HG03575 (cell line): ENCODE results near the gene RFX1.
"Not testable (repeated sequence)": the region's sequence is repeated elsewhere in the genome, so short reads cannot be mapped to it uniquely, and the experiment has no call there.

ENCODE experiments used
- ATAC-seq: cut with Tn5 transposase; IDR thresholded peaks from one replicate; pipeline ENCODE4 v1.9.1; 2021; ENCODE audit not compliant: unreplicated experiment, insufficient number of reproducible peaks, low FRiP score; ENCODE audit errors: extremely low read depth

RFX1 gene

DNA sequence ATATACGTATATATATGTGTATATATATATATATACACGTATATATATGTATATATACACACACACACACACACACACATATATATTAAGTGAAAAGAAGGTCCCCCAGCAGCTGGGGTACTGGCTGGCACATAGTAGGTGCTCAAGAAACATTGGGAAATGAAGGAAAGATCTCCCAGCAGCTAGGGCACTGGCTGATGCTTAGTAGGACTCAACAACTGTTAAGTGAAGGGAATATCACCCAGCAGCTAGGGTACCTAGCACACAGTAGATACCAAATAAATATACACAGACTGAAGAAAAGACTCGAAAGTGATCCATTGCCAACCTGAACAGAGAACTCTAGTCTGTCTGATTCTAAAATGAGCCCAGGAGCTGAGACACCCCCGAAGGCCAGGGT lies 80.1 kb downstream of the RFX1 start:
- ATAC-seq: no peak

GRCh38 chr19:13923194-13923987 lies 82.7 kb downstream of the RFX1 start:
- ATAC-seq: no peak

DNA sequence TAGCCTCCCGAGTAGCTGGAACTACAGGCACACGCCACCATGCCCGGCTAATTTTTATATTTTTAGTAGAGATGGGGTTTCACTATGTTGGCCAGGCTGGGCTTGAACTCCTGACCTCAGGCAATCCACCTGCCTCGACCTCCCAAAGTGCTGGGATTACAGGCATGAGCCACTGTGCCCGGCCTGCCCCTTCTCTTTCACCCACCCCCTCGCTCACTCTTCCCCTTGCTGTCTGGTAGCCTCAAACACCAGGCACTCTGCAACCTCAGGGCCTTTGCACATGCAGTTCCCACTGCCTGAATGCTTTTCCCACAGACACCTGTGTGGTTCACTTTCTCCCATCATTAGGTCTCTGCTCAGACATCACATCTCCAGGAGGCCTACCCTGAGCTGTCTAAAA lies 84.0 kb downstream of the RFX1 start:
- ATAC-seq: not testable (repeated sequence)

DNA sequence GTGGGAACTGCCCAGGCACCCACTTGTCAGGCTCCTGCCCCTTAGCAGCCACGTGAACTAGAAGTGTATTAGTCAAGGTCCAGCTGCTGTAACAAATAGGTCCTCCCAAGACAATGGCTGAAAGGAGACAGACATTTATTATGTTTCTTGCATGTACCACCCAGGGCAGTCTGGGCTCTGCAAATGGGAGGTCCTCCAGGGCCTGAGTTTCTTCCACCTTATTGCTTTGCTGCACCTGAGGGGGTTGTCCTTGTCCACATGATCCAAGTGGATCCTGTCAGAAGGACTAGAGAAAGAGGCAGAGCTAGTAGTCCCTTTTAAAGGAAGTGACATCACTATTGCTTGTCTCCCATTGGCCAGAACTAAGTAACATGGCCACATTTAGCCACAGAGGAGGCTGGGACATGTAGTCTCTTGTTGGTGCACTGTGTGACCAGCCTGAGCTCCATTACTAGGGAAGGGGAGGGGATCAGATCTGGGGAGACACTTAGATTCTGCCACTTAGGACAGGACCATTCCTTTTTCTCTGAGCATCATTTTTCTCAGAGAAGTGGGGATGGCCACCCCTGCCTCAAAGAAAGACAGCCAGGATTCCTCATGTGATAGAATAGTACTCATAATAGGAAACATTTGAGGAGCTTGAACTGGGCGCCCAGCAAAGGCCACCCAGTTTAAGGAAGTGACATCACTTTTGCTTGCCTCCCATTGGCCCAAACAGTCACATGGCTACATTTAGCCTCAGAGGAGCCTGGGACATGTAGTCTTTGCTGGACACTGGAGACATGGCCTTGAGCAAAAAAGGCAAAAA lies 85.0 kb downstream of the RFX1 start:
- no peak for ATAC-seq

- no peak for ATAC-seq
Measured at GRCh38 chr19:13920524-13920923, 85.6 kb downstream of the RFX1 start.

DNA sequence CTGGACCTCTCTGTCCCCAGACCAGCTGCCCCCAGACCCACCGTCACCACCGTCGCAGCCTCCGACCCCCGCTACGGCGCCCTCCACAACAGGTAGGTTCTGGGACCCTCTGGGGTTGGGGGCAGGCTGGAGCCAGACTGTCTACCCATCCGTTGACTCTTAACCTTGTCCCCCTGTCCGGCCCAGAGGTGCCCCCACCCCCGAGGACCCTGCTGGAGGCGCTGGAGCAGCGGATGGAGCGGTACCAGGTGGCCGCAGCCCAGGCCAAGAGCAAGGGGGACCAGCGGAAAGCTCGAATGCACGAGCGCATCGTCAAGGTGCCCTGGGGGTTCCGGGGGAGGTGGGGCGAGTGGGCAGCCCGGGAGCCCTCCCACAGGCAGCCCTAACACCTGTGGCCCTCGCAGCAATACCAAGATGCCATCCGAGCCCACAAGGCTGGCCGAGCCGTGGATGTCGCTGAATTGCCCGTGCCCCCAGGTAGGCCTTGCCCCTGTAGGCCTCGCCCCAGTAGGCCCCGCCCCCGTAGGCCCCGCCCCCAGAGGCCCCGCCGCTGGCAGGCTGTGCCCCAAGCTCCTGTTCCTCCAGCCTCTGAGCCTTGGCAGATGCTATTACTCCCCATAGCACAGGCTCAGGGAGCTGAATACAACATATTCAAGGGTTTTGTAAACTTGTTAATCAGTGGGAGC lies 87.3 kb downstream of the RFX1 start:
- ATAC-seq: no peak

GRCh38 chr19:13917888-13918406 lies 88.2 kb downstream of the RFX1 start:
- no peak for ATAC-seq

- no peak for ATAC-seq
Measured at GRCh38 chr19:13914777-13915176, 91.3 kb downstream of the RFX1 start.

GRCh38 chr19:13913352-13913751 lies 92.8 kb downstream of the RFX1 start:
- ATAC-seq: no peak
